NCI-H1092 (cell line): ENCODE measurements around the gene SMO.
"Not testable (repeated sequence)": the region's sequence is repeated elsewhere in the genome, so short reads cannot be mapped to it uniquely, and the experiment has no call there.

Experiments
- DNase-seq: peaks from one replicate; lab custom pipeline; 2025; lab: John Stamatoyannopoulos, UW

Gene SMO

DNA sequence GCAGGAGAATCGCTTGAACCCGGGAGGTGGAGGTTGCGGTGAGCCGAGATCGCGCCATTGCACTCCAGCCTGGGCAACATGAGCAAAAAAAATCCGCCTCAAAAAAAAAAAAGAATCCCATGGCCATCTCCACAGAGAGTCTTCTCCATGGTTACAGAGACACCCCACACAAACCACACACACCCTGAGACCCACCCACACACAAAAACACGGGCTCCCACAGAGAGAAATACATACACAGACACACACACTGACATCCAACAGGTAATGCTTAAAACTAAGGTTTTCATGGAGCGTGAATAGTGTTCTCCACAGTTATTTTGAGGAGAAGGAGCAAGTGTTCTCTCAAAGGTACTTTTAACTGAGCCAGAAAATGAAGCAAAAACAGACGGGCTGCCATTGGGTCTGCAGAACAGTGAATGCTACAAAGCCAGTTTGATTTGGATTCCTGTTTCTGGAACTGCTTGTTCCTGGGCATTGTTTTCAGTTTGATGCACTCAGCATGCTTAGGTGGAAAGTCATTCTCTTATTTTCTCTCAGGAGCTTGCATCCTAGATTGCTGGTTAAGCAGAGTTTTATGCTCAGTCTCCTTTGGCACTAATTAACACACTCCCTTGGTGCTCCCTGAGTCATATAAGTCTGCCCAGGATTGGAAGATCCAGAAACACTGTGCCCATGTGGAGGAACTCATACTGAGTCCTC, 51.8 kb downstream of the SMO start:
- no peak for DNase-seq

DNA sequence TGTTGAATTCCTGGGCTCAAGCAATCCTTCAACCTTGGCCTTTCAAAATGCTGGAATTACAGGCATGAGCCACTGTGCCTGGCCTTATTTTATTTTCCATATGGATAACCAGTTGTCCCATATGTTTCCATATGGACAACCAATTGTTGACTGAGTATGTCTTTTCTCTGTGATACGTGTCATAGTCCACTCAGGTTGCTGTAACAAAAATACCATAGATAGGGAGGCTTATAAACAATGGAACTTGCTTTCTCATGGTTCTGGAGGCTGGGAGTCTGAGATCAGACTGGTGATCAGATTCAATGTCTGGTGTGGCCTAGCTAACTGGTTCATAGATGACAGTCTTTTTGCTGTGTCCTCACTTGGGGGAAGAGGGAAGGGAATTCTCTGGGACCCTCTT, 55.8 kb downstream of the SMO start:
- no peak for DNase-seq

DNA sequence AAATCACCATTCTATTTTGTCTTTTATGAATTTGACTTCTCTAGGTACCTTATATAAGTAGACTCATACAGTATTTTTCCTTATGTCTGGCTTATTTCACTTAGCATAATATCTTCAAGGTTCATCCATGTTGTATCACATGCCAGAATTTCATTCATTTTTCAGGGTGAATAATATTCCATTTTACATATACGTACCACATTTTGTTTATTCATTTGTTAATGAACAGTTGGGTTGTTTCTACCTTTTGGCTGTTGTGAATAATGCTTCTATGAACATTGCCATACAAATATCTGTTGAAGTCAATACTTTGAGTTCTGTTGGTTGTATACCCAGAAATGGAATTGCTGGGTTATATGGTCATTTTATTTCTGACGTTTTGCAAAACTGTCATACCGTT, 57.1 kb downstream of the SMO start:
- no peak for DNase-seq

DNA sequence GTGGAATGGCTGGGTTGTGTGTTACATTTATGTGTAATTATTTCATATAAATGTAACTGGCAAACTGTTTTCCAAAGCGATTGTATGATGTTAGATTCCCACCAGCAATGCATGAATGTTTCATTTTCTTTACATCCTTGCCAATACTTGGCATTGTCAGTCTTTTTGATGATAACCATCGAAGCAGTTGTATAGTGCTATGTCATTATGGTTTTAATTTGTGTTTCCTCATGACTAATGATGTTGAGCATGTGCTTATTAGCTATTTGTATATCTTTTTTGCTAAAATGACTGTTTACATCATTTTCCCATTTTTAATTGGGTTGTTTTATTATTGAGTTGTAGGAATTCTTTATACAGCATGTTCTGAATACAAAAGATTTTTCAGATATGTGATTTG, 58.7 kb downstream of the SMO start:
- no peak for DNase-seq

DNA sequence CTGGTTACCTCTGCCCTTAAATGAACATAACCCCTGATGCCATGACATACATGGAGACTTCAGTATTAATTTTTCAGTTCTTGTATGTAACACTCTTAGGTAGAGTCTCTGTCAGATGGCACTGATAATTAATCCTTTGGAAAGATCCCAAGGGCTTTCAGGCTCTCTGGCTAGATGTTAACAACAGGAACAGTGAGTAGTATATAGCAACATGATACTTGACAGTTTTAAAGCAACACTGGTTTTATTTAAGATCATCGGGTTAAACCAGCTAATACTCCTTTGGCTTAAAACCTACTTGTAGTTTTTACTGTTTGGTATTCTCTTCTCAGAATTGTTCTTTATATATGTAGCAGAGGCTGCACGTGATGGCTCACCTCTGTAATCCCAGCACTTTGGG, 63.7 kb downstream of the SMO start:
- DNase-seq, result no peak

DNA sequence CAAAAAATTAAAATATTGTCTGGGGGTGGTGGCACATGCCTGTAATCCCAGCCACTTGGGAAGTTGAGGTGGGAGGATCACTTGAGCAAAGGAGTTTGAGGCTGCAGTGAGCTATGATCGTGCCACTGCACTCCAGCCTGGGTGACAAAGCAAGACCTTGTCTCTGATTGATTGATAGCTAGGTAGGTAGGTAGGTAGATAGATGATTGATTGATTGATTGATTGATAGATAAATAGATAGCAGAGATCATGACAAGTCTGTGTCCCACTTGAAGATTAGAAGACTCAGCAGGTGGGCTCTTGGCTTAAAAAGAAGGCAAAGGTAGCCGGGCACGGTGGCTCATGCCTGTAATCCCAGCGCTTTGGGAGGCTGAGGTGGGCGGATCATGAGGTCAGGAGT, 64.2 kb downstream of the SMO start:
- DNase-seq, result not testable (repeated sequence)

DNA sequence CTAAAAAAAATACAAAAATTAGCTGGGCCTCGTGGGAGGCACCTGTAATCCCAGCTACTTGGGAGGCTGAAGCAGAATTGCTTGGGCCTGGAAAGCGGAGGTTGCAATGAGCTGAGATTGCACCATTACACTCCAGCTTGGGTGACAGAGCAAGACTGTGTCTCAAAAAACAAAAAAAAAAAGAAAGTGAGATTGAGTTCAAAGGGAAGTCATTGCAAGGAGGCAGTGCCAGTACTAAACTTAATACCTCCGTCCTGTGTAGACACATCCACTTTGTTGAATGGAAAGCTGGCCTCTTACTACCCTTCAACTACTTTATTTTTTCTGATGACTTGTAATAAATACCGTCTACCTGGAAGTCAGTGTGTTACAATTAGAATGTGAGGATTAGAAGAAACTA, 67.4 kb downstream of the SMO start:
- DNase-seq, result no peak

DNA sequence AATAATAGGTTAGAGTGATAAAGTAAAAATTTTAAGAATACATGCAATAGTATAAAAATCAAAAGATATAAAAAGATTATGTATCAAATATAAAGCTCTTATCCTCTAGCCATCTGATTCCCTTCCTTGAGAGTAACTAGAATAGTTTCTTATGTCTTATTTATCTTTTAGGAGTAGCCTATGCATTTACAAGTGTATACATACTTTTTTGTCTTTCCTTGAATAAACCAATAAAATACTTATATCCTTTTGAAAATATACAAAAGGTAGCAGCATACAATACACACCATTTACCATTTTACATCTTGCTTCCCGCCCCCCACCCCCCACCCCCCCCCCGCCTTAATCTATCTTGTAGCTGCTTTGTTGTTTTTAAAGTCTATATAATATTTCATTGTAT, 67.8 kb downstream of the SMO start:
- no peak for DNase-seq

DNA sequence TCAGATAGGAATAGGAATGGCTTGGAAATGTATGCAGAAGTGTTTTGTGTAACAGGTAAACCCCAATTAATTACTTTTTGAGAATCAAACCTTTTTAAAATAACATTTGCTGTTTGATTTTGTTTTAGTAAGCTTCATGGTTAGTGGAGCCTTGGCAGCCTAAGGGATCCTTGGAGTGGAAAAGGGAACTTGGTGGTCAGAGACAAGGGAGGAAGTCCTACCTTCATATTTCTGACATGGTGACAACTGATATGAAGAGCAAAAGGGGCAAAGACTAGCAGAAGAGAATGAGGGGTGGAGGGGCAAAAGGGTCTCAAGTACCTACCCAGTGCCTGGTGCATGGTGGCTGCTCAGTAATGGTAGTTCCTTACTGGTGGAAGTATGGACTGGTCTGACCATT, 68.7 kb downstream of the SMO start:
- DNase-seq, result no peak

DNA sequence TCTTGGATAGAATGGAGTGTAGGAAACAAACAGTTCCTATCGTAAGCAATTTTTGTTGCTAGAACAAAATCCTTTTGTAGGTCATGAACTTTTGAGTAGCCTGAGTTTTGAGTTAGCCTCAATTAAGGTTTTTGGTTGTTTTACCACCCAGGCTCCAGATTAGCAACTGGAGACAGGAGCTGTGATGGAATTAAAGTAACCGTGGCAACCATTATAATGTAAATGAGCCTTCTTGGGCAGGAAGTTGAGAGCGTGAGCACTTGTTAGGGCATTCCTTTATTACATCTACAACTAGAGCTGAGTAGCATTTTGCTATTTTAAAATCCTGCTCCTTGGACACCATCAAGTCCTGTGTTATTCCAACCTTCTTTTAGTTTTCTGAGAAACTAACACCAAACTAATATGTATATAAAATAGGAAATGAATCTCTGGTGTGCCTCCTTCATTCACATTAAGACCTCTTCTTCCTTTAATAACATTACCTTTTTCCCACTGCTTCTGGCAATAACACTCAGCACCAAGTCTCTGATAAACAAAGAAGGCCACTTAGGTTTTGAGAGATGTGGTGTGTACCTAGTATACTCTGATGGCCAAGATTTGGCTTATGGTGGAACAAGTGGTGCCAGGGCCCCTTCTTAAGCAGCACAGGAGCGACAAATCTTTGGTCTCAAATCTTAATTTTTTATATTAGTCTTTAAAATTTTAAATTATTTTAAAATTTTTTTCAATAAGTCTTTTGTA, 70.4 kb downstream of the SMO start:
- DNase-seq, result no peak

DNA sequence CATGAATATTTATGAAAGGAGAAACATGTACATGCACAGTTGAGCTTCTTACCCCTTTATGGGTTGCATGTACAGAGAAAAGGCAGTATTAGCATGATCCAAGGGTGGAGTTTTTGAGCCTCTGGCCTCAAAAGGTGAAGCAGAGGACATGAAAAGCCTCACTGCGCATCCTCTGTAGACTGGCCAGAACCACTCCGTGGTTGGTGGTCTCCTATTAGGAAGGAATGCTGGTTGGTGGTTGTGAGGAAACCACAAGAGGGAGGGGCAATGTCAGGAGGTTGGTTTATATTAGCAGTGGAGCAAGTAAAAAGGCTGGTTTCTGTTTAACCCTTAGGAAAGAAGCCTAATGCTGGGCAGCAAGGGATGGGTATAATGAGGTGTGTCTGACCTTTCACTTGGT, 73.9 kb downstream of the SMO start:
- no peak for DNase-seq
